Esophagus muscularis mucosa (tissue), 3 donors: ENCODE results near the gene ZC3H8.

Experiments used
- CTCF ChIP-seq, 3 experiments: fragments of 200-600 bp in 2 of 3; fragments of 450-650 bp in 1 of 3; sonication (generic) in 2 of 3; IDR thresholded peaks; one replicate each; pipeline ENCODE4 v1.5.1; 2017 to 2019; ENCODE audit warnings: antibody characterized with exemption in 3 of 3, mild to moderate bottlenecking in 2 of 3, moderate library complexity in 1 of 3
- POLR2A ChIP-seq: fragments of 450-650 bp; IDR thresholded peaks from one replicate; pipeline ENCODE4 v1.6.1; 2017; ENCODE audit warnings: antibody characterized with exemption, moderate library complexity, mild to moderate bottlenecking, low read depth

GRCh38 chr2:112189001-112189556, 65.8 kb downstream of the ZC3H8 start:
- TF ChIP-seq POLR2A (no peak), CTCF (IDR thresholded peaks at IDR 0.05) (no peak)
